WERI-Rb-1 (cell line): ENCODE results near the gene OGFOD1.

ENCODE experiments used
- DNase-seq: peaks from one replicate; pipeline ENCODE4 v3.0.0-alpha.2; 2020
- H3K27ac ChIP-seq: fragments of 250-450 bp; sonication (Bioruptor Pico); 2 replicates; pipeline ENCODE4 v1.5.1; 2020; ENCODE audit warnings: mild to moderate bottlenecking, moderate library complexity
- H3K27me3 ChIP-seq: fragments of 250-450 bp; sonication (Bioruptor Pico); 2 replicates; pipeline ENCODE4 v1.5.1; 2021; ENCODE audit warnings: mild to moderate bottlenecking, low read depth, moderate library complexity; ENCODE audit not compliant: insufficient read depth, severe bottlenecking
- H3K36me3 ChIP-seq: fragments of 250-450 bp; sonication (Bioruptor Pico); 2 replicates; pipeline ENCODE4 v1.5.1; 2020; ENCODE audit warnings: mild to moderate bottlenecking, moderate library complexity
- H3K4me3 ChIP-seq: 2 replicates; pipeline ENCODE4 v1.5.1; 2011; ENCODE audit warnings: low read depth, mild to moderate bottlenecking, control low read depth, low read length
- H3K9me3 ChIP-seq: fragments of 250-450 bp; sonication (Bioruptor Pico); 2 replicates; pipeline ENCODE4 v1.5.1; 2021; ENCODE audit warnings: mild to moderate bottlenecking, moderate library complexity; ENCODE audit not compliant: severe bottlenecking
- CTCF ChIP-seq: IDR thresholded peaks from 2 replicates; pipeline ENCODE4 v1.5.1; 2011; ENCODE audit warnings: low read depth, mild to moderate bottlenecking, control low read depth, inconsistent platforms, low read length

Gene OGFOD1

DNA sequence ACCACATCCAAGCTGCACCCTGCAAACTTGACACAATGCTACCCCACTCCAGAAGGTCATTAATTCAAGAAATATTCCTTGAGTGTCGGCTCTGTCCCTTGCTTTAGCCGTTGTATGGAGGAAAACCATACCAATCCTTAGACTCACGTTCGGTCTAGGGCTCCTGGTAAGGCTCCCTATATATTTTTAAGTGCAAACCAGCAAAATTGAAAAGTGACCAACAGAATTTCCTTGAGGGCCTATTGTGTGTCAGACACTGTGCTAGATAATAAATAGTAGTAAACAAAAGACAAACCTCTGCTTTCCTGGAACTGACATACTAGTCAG is 68.9 kb downstream of the OGFOD1 start:
- DNase-seq = no peak
- Histone ChIP-seq H3K36me3 (no peaks in the 10 kb centered on the region), H3K27ac (peak overlapping the region; percentile 79), H3K4me3 (peak overlapping the region; percentile 94), H3K27me3 (no peaks in the 10 kb centered on the region), H3K9me3 (no peaks in the 10 kb centered on the region)
- TF ChIP-seq CTCF = no peak

- no peaks in the 10 kb centered on the region for H3K36me3 ChIP-seq
- DNase-seq = no peak
- H3K27ac ChIP-seq = no peak overlapping the region
- no peaks in the 10 kb centered on the region for H3K27me3 ChIP-seq
- no peak overlapping the region for H3K4me3 ChIP-seq
- no peak for TF ChIP-seq CTCF
- no peaks in the 10 kb centered on the region for H3K9me3 ChIP-seq
These were observed 73.9 kb downstream of the OGFOD1 start for GRCh38 chr16:56525236-56525635.
